SK-N-SH (cell line): ENCODE data around the gene FAM43B. TPM values are rescaled to one million over a fixed set of nuclear protein-coding genes. Genes with fewer than 3 reads are reported as not detected.

Source experiments
- CTCF ChIA-PET: fragments of 300-600, 350-600 bp; formaldehyde crosslinking; extraction: SDS; loops from one replicate; lab custom pipeline; 2021; lab: Yijun Ruan, JAX
- POLR2A ChIA-PET: fragments of 350-600 bp; sonication (Branson Sonifier 250); formaldehyde crosslinking; extraction: SDS; loops from one replicate; lab custom pipeline; 2020; ENCODE audit warnings: antibody characterized with exemption, inconsistent platforms; lab: Yijun Ruan, JAX
- DNase-seq: peaks from one replicate; pipeline ENCODE4 v3.0.0; 2012
- H2AFZ ChIP-seq: fragments of 200-600 bp; sonication (generic); 2 replicates; pipeline ENCODE4 v1.8.1; 2016; ENCODE audit warnings: antibody characterized with exemption, mild to moderate bottlenecking, low read depth
- H3F3A ChIP-seq: fragments of 200-600 bp; sonication (generic); replicated peaks from 2 replicates; pipeline ENCODE3; 2016; ENCODE audit warnings: antibody characterized with exemption, mild to moderate bottlenecking; ENCODE audit not compliant: insufficient read depth
- H3K27ac ChIP-seq, 2 experiments: fragments of 200-500 bp in 1 of 2; fragments of 200-600 bp in 1 of 2; sonication (Bioruptor generic) in 1 of 2; sonication (generic), shearing (Covaris generic) in 1 of 2; 2 replicates each; pipeline versions ENCODE4 v1.5.1 to v1.6.1; 2014 to 2016; ENCODE audit warnings: low read depth in 2 of 2, inconsistent platforms in 1 of 2, low read length in 1 of 2, mild to moderate bottlenecking in 1 of 2, mixed read lengths in 1 of 2
- H3K27me3 ChIP-seq: fragments of 200-600 bp; sonication (generic), shearing (Covaris generic); 2 replicates; pipeline ENCODE4 v1.6.1; 2016; ENCODE audit warnings: mixed run types; ENCODE audit not compliant: insufficient read depth
- H3K36me3 ChIP-seq, 2 experiments: fragments of 200-500 bp in 1 of 2; fragments of 200-600 bp in 1 of 2; sonication (Bioruptor generic) in 1 of 2; sonication (generic) in 1 of 2; replicated peaks in 1 of 2; 2 replicates each; pipeline versions ENCODE3 to v1.5.1; 2014 to 2016; ENCODE audit warnings: low read length in 1 of 2, mild to moderate bottlenecking in 1 of 2; ENCODE audit not compliant: insufficient read depth in 2 of 2, control insufficient read depth in 1 of 2
- H3K4me1 ChIP-seq, 2 experiments: fragments of 200-500 bp in 1 of 2; fragments of 200-600 bp in 1 of 2; sonication (Bioruptor generic) in 1 of 2; sonication (generic), shearing (Covaris generic) in 1 of 2; 2 replicates each; pipeline versions ENCODE4 v1.5.1 to v1.6.1; 2014 to 2016; ENCODE audit warnings: low read depth in 1 of 2, low read length in 1 of 2, mixed run types in 1 of 2; ENCODE audit not compliant: insufficient read depth in 2 of 2, control insufficient read depth in 1 of 2
- H3K4me2 ChIP-seq: fragments of 200-600 bp; sonication (generic), shearing (Covaris generic); 2 replicates; pipeline ENCODE4 v1.6.1; 2017; ENCODE audit warnings: mixed run types
- H3K4me3 ChIP-seq, 2 experiments: fragments of 200-500 bp in 1 of 2; fragments of 200-600 bp in 1 of 2; sonication (Bioruptor generic) in 1 of 2; sonication (generic), shearing (Covaris generic) in 1 of 2; 2 replicates each; pipeline versions ENCODE4 v1.5.1 to v1.8.1; 2014 to 2016; ENCODE audit warnings: low read depth in 2 of 2, inconsistent platforms in 1 of 2, low read length in 1 of 2, mild to moderate bottlenecking in 1 of 2, mixed read lengths in 1 of 2, moderate library complexity in 1 of 2
- H3K79me2 ChIP-seq: fragments of 200-600 bp; sonication (generic); 2 replicates; pipeline ENCODE4 v1.8.1; 2017; ENCODE audit warnings: mild to moderate bottlenecking; ENCODE audit not compliant: insufficient read depth
- H3K9ac ChIP-seq: fragments of 200-600 bp; sonication (generic); 2 replicates; pipeline ENCODE4 v1.6.1; 2017; ENCODE audit warnings: mixed run types
- H3K9me2 ChIP-seq: fragments of 200-600 bp; sonication (generic); 2 replicates; pipeline ENCODE4 v1.6.1; 2017; ENCODE audit warnings: mixed run types
- H3K9me3 ChIP-seq: fragments of 200-600 bp; sonication (generic); 2 replicates; pipeline ENCODE4 v1.6.1; 2017; ENCODE audit warnings: mixed run types, mild to moderate bottlenecking, moderate library complexity
- H4K20me1 ChIP-seq: fragments of 200-600 bp; sonication (generic); 2 replicates; pipeline ENCODE4 v1.6.1; 2017; ENCODE audit warnings: mild to moderate bottlenecking, mixed run types; ENCODE audit not compliant: insufficient read depth
- EP300 ChIP-seq, 2 experiments: IDR thresholded peaks; 2 replicates each; pipeline versions ENCODE4 v1.4.0 to v1.6.1; 2012; ENCODE audit warnings: borderline replicate concordance in 1 of 2, low read depth in 1 of 2, low read length in 1 of 2
- EZH2phosphoT487 ChIP-seq: fragments of 200-600 bp; sonication (generic); IDR thresholded peaks from 2 replicates; pipeline ENCODE4 v1.6.1; 2017; ENCODE audit warnings: low read depth, mixed run types, mild to moderate bottlenecking, antibody characterized with exemption, moderate library complexity, borderline replicate concordance
- FOSL2 ChIP-seq: IDR thresholded peaks from 2 replicates; pipeline ENCODE4 v1.4.0; 2012; ENCODE audit warnings: low read depth, mild to moderate bottlenecking, moderate library complexity, borderline replicate concordance
- FOXJ3 ChIP-seq: sonication (generic); formaldehyde crosslinking; IDR thresholded peaks from 2 replicates; pipeline ENCODE4 v1.5.1; 2020; ENCODE audit warnings: mild to moderate bottlenecking, missing genetic modification reagents
- FOXM1 ChIP-seq: IDR thresholded peaks from 2 replicates; pipeline ENCODE4 v1.4.0; 2012; ENCODE audit warnings: low read depth, mild to moderate bottlenecking
- GATA2 ChIP-seq: sonication (generic); formaldehyde crosslinking; IDR thresholded peaks from 2 replicates; pipeline ENCODE4 v1.5.0; 2020; ENCODE audit warnings: mild to moderate bottlenecking, missing genetic modification reagents
- JUND ChIP-seq: IDR thresholded peaks from 2 replicates; pipeline ENCODE4 v1.4.0; 2012
- NFIC ChIP-seq: IDR thresholded peaks from 2 replicates; pipeline ENCODE4 v1.4.0; 2012; ENCODE audit warnings: borderline replicate concordance
- RCOR1 ChIP-seq: fragments of 150-350 bp; IDR thresholded peaks from 2 replicates; pipeline ENCODE4 v1.6.1; 2017; ENCODE audit warnings: antibody characterized with exemption, low read length
- RXRA ChIP-seq: IDR thresholded peaks from 2 replicates; pipeline ENCODE4 v1.4.0; 2012; ENCODE audit warnings: low read depth, mild to moderate bottlenecking, borderline replicate concordance
- SIN3A ChIP-seq: IDR thresholded peaks from 2 replicates; pipeline ENCODE4 v1.6.1; 2012; ENCODE audit warnings: low read depth, mild to moderate bottlenecking, low read length, moderate library complexity, borderline replicate concordance
- TAF1 ChIP-seq: IDR thresholded peaks from 2 replicates; pipeline ENCODE4 v1.6.1; 2012; ENCODE audit warnings: low read depth, mild to moderate bottlenecking, low read length, moderate library complexity, borderline replicate concordance
- YY1 ChIP-seq: IDR thresholded peaks from 2 replicates; pipeline ENCODE4 v1.4.0; 2012; ENCODE audit warnings: low read depth, mild to moderate bottlenecking
- WGBS: methylation state at CpG from one replicate; pipeline ENCODE4 v1.1.6; 2017; ENCODE audit warnings: low lambda C conversion rate; 5-methylcytosine and 5-hydroxymethylcytosine counted together
- polyA plus RNA-seq, 3 experiments: library from polyadenylated mRNA; depleted of rRNA; stranded (reverse); fragments of >200 nt; gene quantifications; 2 replicates each; pipeline ENCODE4 v1.2.3, GENCODE V29; 2012
- TF ChIP-seq, protein P1 (sequence below): IDR thresholded peaks from 2 replicates; pipeline ENCODE4 v1.4.0; 2012; ENCODE audit warnings: low read depth, borderline replicate concordance
- TF ChIP-seq, protein P2 (sequence below): IDR thresholded peaks from 2 replicates; pipeline ENCODE4 v1.6.1; 2012; ENCODE audit warnings: mild to moderate bottlenecking, low read depth, low read length, moderate library complexity
- TF ChIP-seq, protein P3 (sequence below): fragments of 150-350 bp; IDR thresholded peaks from 2 replicates; pipeline ENCODE4 v1.6.1; 2016; ENCODE audit warnings: mild to moderate bottlenecking, low read depth, low read length
- TF ChIP-seq, protein P4 (sequence below): fragments of 150-350 bp; IDR thresholded peaks from 2 replicates; pipeline ENCODE4 v1.6.1; 2017; ENCODE audit warnings: antibody characterized with exemption, low read length, low read depth, borderline replicate concordance
- TF ChIP-seq, protein P5 (sequence below): IDR thresholded peaks from 2 replicates; pipeline ENCODE4 v1.4.0; 2012; ENCODE audit warnings: low read depth

FAM43B gene
- polyA plus RNA-seq, 1 of the 3 experiments (the other 2 are of a cell fraction), result not detected

DNA sequence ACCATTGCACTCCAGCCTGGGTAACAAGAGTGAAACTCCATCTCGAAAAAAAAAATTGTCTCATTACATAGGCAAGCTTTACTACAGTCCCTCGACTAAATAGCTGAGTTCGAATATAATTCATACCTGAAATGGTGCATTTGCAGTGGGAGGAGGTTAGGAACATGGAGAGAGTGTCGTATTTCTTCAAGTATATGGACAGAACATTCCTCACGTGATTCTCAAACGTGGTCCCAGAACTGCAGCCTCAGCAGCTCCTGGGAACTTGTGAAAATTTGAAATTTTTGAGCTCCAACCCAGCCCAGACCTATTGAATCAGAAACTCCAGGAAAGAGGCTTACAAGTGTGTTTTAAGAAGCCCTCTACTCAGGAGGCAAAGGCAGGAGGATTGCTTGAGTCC, 43.7 kb downstream of the FAM43B start:
- 53% methylated on average over 6 of the region's 6 CpGs for WGBS

More for the DNA sequence above, 43.7 kb downstream of the FAM43B start:
- Histone ChIP-seq H3F3A (peaks cover 3% of the 10 kb centered on the region), H3K27me3 (no peaks in the 10 kb centered on the region), H3K4me1 (no peaks in the 10 kb centered on the region), H3K27ac (no peak overlapping the region), H4K20me1 (no peaks in the 10 kb centered on the region), H3K36me3 (no peaks in the 10 kb centered on the region), H3K9ac (no peak overlapping the region), H3K79me2 (no peaks in the 10 kb centered on the region), H3K4me2 (no peak overlapping the region), H3K9me3 (no peaks in the 10 kb centered on the region), H3K4me3 (no peak overlapping the region), H2AFZ (no peak overlapping the region), H3K9me2 (no peaks in the 10 kb centered on the region)
- DNase-seq, result no peak
- TF ChIP-seq JUND (no peak), TAF1 (no peak), EP300 (IDR thresholded peaks at IDR 0.05; ENCODE audit: borderline replicate concordance in 1 of 2, low read depth in 1 of 2, low read length in 1 of 2) (no peak), FOXM1 (no peak), SIN3A (no peak), EZH2phosphoT487 (no peak), GATA2 (CRISPR knock-in tag) (no peak), RCOR1 (no peak), FOSL2 (no peak), FOXJ3 (no peak), RXRA (no peak), YY1 (no peak), NFIC (no peak)
- TF ChIP-seq, protein P1, sequence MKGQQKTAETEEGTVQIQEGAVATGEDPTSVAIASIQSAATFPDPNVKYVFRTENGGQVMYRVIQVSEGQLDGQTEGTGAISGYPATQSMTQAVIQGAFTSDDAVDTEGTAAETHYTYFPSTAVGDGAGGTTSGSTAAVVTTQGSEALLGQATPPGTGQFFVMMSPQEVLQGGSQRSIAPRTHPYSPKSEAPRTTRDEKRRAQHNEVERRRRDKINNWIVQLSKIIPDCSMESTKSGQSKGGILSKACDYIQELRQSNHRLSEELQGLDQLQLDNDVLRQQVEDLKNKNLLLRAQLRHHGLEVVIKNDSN, result no peak
- TF ChIP-seq, protein P2, sequence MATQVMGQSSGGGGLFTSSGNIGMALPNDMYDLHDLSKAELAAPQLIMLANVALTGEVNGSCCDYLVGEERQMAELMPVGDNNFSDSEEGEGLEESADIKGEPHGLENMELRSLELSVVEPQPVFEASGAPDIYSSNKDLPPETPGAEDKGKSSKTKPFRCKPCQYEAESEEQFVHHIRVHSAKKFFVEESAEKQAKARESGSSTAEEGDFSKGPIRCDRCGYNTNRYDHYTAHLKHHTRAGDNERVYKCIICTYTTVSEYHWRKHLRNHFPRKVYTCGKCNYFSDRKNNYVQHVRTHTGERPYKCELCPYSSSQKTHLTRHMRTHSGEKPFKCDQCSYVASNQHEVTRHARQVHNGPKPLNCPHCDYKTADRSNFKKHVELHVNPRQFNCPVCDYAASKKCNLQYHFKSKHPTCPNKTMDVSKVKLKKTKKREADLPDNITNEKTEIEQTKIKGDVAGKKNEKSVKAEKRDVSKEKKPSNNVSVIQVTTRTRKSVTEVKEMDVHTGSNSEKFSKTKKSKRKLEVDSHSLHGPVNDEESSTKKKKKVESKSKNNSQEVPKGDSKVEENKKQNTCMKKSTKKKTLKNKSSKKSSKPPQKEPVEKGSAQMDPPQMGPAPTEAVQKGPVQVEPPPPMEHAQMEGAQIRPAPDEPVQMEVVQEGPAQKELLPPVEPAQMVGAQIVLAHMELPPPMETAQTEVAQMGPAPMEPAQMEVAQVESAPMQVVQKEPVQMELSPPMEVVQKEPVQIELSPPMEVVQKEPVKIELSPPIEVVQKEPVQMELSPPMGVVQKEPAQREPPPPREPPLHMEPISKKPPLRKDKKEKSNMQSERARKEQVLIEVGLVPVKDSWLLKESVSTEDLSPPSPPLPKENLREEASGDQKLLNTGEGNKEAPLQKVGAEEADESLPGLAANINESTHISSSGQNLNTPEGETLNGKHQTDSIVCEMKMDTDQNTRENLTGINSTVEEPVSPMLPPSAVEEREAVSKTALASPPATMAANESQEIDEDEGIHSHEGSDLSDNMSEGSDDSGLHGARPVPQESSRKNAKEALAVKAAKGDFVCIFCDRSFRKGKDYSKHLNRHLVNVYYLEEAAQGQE, result no peak
- TF ChIP-seq, protein P3, sequence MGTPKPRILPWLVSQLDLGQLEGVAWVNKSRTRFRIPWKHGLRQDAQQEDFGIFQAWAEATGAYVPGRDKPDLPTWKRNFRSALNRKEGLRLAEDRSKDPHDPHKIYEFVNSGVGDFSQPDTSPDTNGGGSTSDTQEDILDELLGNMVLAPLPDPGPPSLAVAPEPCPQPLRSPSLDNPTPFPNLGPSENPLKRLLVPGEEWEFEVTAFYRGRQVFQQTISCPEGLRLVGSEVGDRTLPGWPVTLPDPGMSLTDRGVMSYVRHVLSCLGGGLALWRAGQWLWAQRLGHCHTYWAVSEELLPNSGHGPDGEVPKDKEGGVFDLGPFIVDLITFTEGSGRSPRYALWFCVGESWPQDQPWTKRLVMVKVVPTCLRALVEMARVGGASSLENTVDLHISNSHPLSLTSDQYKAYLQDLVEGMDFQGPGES, result no peak
- TF ChIP-seq, protein P4, sequence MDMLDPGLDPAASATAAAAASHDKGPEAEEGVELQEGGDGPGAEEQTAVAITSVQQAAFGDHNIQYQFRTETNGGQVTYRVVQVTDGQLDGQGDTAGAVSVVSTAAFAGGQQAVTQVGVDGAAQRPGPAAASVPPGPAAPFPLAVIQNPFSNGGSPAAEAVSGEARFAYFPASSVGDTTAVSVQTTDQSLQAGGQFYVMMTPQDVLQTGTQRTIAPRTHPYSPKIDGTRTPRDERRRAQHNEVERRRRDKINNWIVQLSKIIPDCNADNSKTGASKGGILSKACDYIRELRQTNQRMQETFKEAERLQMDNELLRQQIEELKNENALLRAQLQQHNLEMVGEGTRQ, result no peak
- TF ChIP-seq, protein P5, sequence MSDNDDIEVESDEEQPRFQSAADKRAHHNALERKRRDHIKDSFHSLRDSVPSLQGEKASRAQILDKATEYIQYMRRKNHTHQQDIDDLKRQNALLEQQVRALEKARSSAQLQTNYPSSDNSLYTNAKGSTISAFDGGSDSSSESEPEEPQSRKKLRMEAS, result no peak
- CTCF ChIA-PET, result interaction anchor here (0.6 kb wide), 1 partner anchor 20 kb away, joined by 3 read pairs; no protein-coding TSS in a partner anchor
- POLR2A ChIA-PET, result no interaction called here
